GM08714 (cell line): ENCODE measurements around the gene FRMD4B.

Experiments
- H3K4me3 ChIP-seq: fragments of 200-500 bp; sonication (Bioruptor generic); 2 replicates; pipeline ENCODE4 v1.5.1; 2014; ENCODE audit warnings: mild to moderate bottlenecking, low read length, inconsistent platforms
- ZNF274 ChIP-seq: IDR thresholded peaks from 2 replicates; pipeline ENCODE4 v1.6.1; 2012; ENCODE audit warnings: mild to moderate bottlenecking, low read depth, low read length

Gene FRMD4B

DNA sequence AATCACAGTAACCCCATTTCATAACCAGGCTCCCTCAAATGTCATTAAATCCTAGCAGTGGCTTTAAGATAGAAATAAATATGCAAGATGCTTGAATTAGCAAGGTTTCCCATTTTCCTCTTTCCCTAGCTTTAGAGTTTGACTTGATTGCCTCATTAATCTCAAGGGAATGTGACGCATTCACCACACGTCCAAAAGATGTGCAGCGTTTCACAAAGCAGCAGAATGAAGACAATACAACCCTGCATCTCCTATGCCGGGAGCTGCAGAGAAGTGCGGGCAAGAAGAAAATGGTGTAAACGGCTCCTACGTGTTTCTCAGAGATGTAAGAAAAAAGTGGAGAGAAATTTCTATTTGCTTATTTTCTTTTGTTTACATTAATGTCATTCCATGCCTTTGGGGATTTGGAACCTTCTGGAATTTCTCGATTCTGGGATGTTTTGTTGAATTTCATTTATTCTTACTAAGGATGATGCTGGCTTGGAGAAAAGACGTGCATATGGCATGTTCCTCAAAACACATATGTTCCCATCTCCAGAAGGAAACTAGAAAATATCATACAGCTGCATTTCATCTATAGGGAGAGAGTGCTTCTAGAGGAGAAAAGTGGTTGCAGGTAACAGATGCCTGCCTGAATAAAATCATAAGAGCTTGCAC is 27.8 kb upstream of the FRMD4B start:
- no peak for TF ChIP-seq ZNF274
- H3K4me3 ChIP-seq, result no peak overlapping the region

DNA sequence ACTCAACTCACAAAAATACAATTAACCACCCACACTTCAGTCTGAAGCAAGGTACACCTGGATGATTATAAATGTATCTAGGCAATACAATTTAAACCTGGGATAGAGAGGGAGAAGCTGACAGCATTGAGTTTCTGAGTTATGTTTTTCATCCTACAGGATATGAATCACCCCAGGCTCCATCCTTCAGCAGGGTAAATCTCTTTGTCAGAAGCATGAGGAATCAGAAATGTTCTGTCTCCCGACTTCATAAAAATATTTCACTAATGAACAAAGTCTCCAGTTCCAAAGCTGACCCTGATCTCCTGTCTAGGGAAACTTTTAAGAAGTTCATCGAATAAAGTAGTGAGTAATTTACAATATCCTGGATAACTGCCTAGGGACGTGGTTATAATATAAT is 25.5 kb upstream of the FRMD4B start:
- no peak for TF ChIP-seq ZNF274
- H3K4me3 ChIP-seq, result no peak overlapping the region

DNA sequence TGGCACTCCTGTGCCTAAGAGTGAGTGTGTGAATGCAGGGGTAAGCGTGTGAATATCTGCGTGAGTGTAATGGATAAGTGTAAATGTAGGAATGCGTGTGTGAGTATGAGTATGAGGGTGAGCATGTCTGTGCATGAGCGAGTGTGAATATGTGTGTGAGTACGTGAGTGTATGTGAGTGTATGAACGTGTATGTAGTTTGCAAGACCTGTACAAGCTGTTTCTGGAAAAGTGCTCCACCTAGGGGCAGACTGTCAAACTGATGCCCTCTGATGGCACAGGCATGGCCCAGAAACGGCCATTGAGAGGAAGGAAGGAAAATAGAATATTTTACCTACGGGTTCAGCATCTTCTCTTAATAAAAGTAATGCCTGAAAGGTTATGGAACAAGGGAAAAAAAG is 24.4 kb upstream of the FRMD4B start:
- no peak overlapping the region for H3K4me3 ChIP-seq
- TF ChIP-seq ZNF274, result no peak

DNA sequence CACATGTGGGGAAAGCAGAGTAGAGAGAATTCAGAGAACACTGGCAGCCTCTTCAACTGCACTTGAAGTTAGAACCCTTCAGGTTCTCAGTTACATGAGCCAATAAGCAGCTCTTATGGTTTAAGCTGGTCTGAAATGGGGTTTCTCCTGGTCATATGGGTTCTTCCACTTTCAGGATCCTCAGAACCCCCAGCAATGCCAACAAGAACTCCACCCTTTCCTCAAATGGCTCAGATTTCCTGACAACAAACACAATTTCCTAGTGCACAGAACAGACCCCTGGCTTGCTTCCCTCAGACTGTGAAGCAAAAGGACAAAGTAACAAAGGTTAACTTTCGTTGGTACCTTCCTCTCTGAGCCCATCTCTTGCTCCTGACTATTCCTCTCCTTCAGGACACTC is 23.9 kb upstream of the FRMD4B start:
- no peak overlapping the region for H3K4me3 ChIP-seq
- no peak for TF ChIP-seq ZNF274

DNA sequence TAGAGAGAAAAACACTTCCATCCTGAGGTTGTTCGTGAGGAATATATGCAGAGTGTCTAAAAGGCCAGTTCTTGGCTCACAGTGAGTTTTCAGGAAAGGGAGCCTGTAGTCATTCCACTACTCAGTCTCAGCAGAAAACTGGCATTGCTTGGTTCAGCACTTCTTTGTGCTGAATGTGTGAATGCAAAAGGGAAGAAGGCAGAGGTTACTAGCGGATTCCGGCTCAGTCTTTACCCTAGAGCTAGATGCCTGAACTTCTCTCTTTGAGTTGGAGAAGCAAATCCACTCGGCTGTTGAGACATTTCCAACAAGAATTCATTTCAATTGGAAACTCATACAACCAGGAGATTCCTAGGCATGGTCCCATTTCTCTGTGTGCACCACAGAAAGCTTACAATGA is 23.1 kb upstream of the FRMD4B start:
- H3K4me3 ChIP-seq, result no peak overlapping the region
- no peak for TF ChIP-seq ZNF274

DNA sequence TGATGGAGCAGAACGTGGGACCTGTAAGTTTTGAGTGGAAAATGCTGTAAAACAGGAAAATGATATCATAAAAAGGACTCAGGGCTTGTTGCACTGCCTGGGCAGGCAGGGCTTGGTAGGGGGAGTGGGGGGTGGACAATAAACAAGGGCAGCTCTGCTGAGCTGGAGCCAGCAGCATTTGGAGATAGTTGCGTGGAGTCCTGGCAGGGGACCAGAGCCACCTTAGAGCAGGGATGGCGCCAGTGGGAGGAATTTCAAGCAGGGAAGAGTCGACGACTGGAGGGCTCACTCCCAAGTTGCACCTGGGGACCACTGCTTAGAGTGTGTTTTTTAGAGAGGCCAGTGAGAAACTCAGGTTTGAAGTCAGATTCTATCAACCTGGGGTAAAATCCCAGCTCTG is 22.7 kb upstream of the FRMD4B start:
- TF ChIP-seq ZNF274, result no peak
- no peak overlapping the region for H3K4me3 ChIP-seq

DNA sequence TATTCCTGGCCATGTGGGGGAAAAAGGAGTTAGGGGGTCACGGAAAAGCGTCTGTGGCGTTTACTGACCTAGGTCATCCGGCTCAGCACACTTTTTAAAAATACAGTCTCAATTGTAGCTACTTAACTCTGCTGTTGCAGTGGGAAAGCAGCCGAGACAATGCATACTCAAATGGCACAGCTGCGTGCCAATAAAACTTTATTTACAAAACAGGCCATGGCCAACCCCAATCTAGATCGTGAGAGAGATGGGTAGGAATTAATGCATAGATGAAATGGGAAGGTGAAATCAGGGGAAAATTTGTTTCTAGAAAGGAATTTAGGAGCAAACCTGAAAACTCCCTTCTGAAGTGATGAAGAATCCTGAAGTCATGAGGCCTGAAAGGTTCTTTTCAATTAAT is 22.0 kb upstream of the FRMD4B start:
- TF ChIP-seq ZNF274, result no peak
- H3K4me3 ChIP-seq, result no peak overlapping the region

DNA sequence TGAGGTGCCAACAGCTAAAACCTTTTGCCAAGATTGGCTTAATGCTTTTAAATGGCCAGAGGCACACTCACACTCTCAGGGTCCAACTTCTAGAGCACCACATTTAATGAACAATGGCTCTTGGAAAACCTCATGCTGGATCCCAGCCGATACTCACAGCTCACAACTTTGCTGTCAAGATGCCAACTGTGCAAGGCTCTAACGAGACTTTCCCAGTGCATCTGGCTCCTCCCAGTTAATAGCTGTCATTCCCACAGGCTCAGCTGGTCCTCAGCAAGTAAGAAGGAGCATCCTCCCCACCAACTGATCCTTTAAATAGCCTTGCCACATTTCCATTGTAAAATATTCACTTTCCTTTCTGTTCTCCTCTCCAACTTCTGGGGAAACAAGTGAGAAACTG is 20.3 kb upstream of the FRMD4B start:
- no peak for TF ChIP-seq ZNF274
- no peak overlapping the region for H3K4me3 ChIP-seq

DNA sequence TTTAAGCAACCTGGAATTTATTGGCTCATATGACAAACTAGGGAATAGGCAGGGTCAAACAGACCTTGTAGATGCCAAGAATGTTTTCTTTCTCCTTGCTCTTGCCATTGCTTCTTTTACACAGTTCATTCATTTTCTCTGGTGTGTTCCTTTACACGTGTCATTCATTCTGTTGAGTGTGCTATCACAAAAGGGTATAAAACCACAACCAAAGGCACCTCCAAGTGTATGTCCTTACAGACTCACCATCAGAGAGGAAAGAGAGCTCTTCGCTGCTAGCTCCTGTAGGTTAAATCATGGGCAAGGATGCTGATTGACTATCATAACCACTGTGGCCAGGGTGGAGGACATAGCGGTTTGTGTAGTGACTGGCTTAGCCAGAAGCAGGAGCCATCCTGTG is 19.2 kb upstream of the FRMD4B start:
- no peak for TF ChIP-seq ZNF274
- no peak overlapping the region for H3K4me3 ChIP-seq

DNA sequence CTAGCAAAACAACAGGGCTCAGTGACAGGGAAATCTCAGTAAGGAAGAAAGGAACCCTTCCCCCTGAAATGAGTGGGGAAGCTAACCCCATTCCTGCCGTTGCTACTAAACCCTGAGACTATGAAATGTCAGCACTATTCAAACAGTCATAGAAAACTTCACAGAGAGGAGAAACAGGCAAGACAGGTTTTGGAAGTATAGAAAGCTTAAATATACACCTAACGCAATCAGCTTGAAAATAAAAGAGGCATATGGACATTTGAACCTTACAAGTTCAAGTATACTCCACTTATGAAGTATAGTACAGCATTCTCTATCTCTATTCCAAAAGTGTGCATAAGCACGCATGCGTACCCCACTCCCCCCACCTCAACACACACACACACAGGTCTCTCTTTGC is 17.6 kb upstream of the FRMD4B start:
- no peak for TF ChIP-seq ZNF274
- H3K4me3 ChIP-seq, result no peak overlapping the region

DNA sequence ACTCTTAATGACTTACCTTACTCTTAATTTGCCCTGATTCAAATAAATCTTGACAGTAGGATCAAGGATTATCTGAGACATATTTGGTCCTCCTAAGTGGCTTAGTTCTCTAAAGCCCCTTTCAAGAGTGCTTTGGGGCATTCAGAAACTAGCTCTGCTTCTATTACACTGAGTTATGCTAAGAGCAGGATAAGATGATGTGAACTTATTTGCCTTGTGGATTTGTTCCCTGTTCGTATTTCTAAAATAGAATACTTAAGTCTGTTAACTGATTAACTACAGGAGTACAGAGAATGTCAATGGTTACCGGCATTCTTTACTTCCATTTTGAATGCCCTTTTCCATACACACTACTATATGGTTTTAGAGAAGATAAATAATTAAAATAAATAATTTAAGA is 14.8 kb upstream of the FRMD4B start:
- H3K4me3 ChIP-seq, result no peak overlapping the region
- TF ChIP-seq ZNF274, result no peak

DNA sequence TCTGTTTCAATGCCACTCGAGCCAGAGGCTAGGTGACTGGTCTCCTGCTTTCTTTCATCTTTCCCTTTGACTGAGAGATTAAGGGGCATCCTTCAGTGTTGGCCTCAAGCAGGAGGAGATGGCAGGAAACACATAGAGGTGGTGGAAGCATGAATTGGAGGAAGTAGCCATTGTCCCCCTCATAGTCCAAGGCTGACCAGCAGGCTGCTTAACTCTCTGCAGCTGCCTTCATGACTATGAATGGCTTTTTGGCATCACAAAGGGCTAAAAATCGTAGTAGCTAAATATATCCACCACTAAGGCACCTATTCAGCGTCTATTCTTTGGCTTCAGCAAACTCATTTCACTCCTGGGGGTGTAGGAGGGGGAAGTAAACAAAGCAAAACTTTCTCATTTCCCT is 7.0 kb upstream of the FRMD4B start:
- TF ChIP-seq ZNF274, result no peak
- no peak overlapping the region for H3K4me3 ChIP-seq

DNA sequence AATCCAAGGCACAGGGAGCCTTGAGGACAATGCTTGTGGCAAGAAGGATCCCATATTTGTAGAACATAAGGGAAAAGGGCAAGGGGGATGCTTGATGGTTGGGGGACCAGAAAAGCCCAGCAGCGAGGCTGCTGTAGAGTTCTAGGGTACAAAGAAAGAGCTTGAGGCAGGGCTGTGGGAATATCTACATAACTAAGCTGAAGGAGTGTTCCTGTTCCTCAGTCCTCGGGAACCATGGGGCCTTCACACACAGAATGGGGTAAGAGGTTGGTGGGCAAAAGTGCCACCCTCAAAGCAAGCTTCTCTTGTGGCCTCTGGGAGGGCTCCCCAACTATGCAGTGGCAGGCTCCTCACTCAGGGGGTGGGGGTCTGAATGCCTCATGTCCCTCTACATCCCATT is 6.5 kb upstream of the FRMD4B start:
- H3K4me3 ChIP-seq, result no peak overlapping the region
- TF ChIP-seq ZNF274, result no peak

DNA sequence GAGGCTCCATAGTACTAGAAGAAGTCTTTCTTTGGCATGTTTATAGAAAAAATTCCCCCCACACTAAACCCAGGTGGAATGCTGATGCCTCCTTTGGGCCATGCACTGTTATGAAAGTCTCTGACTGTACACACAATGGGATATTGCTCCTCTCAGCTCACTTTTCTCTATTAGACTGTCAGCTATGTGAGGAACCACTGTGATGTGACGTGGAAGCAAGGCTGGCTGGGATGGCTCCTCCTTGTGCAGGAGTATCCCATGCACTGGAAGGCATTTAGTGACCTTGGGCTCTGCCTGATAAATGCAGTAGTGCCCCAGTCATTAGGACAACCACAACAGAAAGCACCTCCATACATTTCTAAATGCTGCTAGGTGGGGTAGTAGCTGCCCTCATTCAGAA is 5.7 kb upstream of the FRMD4B start:
- no peak for TF ChIP-seq ZNF274
- H3K4me3 ChIP-seq, result no peak overlapping the region

DNA sequence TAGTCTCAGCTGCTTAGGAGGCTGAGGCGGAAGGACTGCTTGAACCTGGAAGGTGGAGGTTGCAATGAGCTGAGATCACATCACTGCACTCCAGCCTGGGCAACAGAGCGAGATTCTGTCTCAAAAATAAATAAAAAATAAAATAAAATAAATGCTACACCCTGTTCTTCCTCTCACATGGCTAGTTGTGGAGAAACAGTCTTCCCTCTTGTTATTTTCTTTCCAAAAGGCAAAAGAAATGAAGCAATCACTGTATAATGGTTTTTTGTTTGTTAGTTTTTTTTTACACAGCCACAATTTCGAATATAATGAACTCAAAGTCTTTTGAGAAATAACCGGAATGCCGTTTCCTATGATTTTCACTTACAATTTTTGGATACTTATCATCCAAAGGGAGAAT is 4.9 kb upstream of the FRMD4B start:
- no peak for TF ChIP-seq ZNF274
- no peak overlapping the region for H3K4me3 ChIP-seq

DNA sequence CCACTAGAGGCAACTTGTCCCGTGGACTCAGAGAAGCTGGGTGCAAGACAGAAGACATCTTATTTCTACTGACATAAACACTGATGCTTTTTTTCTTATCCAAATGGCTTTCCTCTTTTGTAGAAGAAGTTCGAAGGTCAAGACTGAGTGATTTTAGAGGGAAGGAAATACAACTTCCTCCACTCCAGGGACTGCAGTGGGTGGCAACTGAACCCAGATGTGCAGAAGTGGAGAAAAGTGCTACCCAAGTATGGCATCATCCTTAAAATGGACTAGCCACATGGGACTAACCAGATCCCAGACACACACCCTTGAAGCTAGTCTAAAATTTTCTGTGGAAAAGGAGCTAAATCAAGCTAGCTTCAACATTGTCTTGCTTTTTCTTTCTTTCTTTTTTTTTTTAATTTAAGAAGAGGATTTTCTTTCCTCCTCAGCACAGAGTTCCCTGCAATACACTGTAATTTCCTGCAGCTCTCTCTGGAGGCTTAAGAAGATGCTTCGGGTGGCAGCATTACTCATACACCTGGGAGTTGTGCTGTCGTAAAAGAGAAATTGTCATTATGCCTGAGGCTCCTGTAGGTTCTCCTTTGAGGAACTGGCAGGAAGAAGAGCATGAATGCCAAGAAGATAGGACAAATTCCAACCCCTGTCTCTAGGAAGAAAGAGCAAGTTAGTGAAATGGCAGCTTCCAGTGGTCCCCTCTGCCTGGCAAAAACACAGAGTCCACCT is 3.8 kb upstream of the FRMD4B start:
- no peak overlapping the region for H3K4me3 ChIP-seq
- TF ChIP-seq ZNF274, result no peak
